Measurements from ENCODE around the gene INAFM2. TPM values are rescaled to one million over a fixed set of nuclear protein-coding genes. Genes with fewer than 3 reads are reported as not detected.

INAFM2 gene
- total and polyA plus RNA-seq, 4 donors, result 3.3 to 5.7 (median 4.4) TPM

DNA sequence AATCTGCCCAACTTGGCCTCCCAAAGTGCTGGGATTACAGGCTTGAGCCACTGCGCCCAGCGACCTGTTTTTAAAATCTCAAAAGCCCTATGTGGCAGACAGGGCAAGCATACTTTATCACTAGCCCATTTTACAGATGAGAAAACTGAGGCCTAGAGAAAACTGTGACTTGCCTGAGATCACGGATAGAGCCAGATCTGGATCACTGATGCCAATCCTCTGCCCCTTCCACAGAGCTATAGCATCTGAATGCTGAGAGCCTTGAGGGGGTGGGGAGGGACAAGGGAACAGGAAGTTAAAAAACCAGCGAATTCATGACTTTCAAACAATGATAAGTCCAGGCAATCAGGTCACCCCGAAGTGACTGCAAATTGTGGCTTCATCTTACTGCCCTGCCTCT, 48.0 kb upstream of the INAFM2 start (continued):
- TF ChIP-seq, protein P1, sequence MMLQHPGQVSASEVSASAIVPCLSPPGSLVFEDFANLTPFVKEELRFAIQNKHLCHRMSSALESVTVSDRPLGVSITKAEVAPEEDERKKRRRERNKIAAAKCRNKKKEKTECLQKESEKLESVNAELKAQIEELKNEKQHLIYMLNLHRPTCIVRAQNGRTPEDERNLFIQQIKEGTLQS (IDR thresholded peaks at IDR 0.05), result no peak
- TF ChIP-seq RAD21 (IDR thresholded peaks at IDR 0.05) (no peak), YY1 (IDR thresholded peaks at IDR 0.05) (no peak), EGR1 (IDR thresholded peaks at IDR 0.05; ENCODE audit: low read depth in 2 of 2) (no peak)
- TF ChIP-seq, protein P2, sequence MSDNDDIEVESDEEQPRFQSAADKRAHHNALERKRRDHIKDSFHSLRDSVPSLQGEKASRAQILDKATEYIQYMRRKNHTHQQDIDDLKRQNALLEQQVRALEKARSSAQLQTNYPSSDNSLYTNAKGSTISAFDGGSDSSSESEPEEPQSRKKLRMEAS (IDR thresholded peaks at IDR 0.05), result no peak

DNA sequence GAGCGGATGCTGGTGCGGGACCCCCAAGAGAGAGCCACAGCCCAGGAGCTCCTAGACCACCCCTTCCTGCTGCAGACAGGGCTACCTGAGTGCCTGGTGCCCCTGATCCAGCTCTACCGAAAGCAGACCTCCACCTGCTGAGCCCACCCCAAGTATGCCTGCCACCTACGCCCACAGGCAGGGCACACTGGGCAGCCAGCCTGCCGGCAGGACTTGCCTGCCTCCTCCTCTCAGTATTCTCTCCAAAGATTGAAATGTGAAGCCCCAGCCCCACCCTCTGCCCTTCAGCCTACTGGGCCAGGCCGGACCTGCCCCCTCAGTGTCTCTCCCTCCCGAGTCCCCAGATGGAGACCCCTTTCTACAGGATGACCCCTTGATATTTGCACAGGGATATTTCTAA, 47.5 kb upstream of the INAFM2 start:
- TF ChIP-seq FOXA1 (IDR thresholded peaks at IDR 0.05) (no peak), RAD21 (IDR thresholded peaks at IDR 0.05) (no peak), NR2F2 (IDR thresholded peaks at IDR 0.05) (no peak), YY1 (IDR thresholded peaks at IDR 0.05) (no peak), HNF4A (conservative IDR thresholded peaks at IDR 0.05) (no peak), JUND (IDR thresholded peaks at IDR 0.05) (no peak), FOXA2 (IDR thresholded peaks at IDR 0.05) (no peak), SP1 (IDR thresholded peaks at IDR 0.05) (no peak), HNF4G (IDR thresholded peaks at IDR 0.05) (no peak), RXRA (IDR thresholded peaks at IDR 0.05) (no peak), EGR1 (IDR thresholded peaks at IDR 0.05; ENCODE audit: low read depth in 2 of 2) (no peak), TAF1 (conservative IDR thresholded peaks at IDR 0.05) (no peak), GABPA (IDR thresholded peaks at IDR 0.05 in 1 of 2, conservative IDR thresholded peaks at IDR 0.05 in 1 of 2) (no peak)
- TF ChIP-seq, protein P3, sequence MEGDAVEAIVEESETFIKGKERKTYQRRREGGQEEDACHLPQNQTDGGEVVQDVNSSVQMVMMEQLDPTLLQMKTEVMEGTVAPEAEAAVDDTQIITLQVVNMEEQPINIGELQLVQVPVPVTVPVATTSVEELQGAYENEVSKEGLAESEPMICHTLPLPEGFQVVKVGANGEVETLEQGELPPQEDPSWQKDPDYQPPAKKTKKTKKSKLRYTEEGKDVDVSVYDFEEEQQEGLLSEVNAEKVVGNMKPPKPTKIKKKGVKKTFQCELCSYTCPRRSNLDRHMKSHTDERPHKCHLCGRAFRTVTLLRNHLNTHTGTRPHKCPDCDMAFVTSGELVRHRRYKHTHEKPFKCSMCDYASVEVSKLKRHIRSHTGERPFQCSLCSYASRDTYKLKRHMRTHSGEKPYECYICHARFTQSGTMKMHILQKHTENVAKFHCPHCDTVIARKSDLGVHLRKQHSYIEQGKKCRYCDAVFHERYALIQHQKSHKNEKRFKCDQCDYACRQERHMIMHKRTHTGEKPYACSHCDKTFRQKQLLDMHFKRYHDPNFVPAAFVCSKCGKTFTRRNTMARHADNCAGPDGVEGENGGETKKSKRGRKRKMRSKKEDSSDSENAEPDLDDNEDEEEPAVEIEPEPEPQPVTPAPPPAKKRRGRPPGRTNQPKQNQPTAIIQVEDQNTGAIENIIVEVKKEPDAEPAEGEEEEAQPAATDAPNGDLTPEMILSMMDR (IDR thresholded peaks at IDR 0.05; ENCODE audit: low read depth, low read length, missing input control), result no peak
- TF ChIP-seq, protein P4, sequence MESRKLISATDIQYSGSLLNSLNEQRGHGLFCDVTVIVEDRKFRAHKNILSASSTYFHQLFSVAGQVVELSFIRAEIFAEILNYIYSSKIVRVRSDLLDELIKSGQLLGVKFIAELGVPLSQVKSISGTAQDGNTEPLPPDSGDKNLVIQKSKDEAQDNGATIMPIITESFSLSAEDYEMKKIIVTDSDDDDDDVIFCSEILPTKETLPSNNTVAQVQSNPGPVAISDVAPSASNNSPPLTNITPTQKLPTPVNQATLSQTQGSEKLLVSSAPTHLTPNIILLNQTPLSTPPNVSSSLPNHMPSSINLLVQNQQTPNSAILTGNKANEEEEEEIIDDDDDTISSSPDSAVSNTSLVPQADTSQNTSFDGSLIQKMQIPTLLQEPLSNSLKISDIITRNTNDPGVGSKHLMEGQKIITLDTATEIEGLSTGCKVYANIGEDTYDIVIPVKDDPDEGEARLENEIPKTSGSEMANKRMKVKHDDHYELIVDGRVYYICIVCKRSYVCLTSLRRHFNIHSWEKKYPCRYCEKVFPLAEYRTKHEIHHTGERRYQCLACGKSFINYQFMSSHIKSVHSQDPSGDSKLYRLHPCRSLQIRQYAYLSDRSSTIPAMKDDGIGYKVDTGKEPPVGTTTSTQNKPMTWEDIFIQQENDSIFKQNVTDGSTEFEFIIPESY (IDR thresholded peaks at IDR 0.05), result no peak
- TF ChIP-seq, protein P1 (IDR thresholded peaks at IDR 0.05), result no peak
- TF ChIP-seq, protein P5, sequence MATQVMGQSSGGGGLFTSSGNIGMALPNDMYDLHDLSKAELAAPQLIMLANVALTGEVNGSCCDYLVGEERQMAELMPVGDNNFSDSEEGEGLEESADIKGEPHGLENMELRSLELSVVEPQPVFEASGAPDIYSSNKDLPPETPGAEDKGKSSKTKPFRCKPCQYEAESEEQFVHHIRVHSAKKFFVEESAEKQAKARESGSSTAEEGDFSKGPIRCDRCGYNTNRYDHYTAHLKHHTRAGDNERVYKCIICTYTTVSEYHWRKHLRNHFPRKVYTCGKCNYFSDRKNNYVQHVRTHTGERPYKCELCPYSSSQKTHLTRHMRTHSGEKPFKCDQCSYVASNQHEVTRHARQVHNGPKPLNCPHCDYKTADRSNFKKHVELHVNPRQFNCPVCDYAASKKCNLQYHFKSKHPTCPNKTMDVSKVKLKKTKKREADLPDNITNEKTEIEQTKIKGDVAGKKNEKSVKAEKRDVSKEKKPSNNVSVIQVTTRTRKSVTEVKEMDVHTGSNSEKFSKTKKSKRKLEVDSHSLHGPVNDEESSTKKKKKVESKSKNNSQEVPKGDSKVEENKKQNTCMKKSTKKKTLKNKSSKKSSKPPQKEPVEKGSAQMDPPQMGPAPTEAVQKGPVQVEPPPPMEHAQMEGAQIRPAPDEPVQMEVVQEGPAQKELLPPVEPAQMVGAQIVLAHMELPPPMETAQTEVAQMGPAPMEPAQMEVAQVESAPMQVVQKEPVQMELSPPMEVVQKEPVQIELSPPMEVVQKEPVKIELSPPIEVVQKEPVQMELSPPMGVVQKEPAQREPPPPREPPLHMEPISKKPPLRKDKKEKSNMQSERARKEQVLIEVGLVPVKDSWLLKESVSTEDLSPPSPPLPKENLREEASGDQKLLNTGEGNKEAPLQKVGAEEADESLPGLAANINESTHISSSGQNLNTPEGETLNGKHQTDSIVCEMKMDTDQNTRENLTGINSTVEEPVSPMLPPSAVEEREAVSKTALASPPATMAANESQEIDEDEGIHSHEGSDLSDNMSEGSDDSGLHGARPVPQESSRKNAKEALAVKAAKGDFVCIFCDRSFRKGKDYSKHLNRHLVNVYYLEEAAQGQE (IDR thresholded peaks at IDR 0.05), result no peak
- 92% methylated on average over 7 of the region's 7 CpGs for WGBS
- Histone ChIP-seq H3K9me3 (ENCODE audit: control insufficient read depth in 4 of 4, low read length in 3 of 4) (no peaks in the 10 kb centered on the region), H3K27ac (ENCODE audit: low read depth in 1 of 2, low read length in 2 of 2) (no peak overlapping the region), H3K4me1 (ENCODE audit: control insufficient read depth in 4 of 4, insufficient read depth in 4 of 4, low read length in 3 of 4) (peaks cover 7 to 19% (median 12%) of the 10 kb centered on the region in 4 donors), H3K36me3 (ENCODE audit: control insufficient read depth in 4 of 4, insufficient read depth in 3 of 4, low read depth in 1 of 4, low read length in 3 of 4) (no peaks in the 10 kb centered on the region), H3K9ac (ENCODE audit: low read depth in 1 of 2, low read length in 2 of 2) (no peak overlapping the region), H3K27me3 (ENCODE audit: control insufficient read depth in 4 of 4, insufficient read depth in 4 of 4, low read length in 3 of 4) (peaks cover 0 to 4% (median under 1%) of the 10 kb centered on the region in 4 donors), H3K4me3 (ENCODE audit: low read depth in 1 of 3, low read length in 3 of 3) (no peak overlapping the region)
- no peak for DNase-seq (ENCODE audit: low spot score)

Data from liver (tissue), 9 donors.